ENCODE measurements around the gene AREG.

Gene AREG

GRCh38 chr4:74433043-74433442 is 11.9 kb upstream of the AREG start:
- DNase-seq (ENCODE audit: low read depth) = no peak
- no peak overlapping the region for H3K4me3 ChIP-seq (ENCODE audit: low read depth, low read length)

GRCh38 chr4:74433541-74434172 is 11.3 kb upstream of the AREG start:
- no peak for TF ChIP-seq CTCF (IDR thresholded peaks at IDR 0.05; ENCODE audit: low read depth, low read length, missing control alignments)
- no peak for DNase-seq (ENCODE audit: low read depth)
- no peak overlapping the region for H3K4me3 ChIP-seq (ENCODE audit: low read depth, low read length)

More at GRCh38 chr4:74433043-74433442, 11.9 kb upstream of the AREG start:
- no peak for TF ChIP-seq CTCF (IDR thresholded peaks at IDR 0.05; ENCODE audit: low read depth, low read length, missing control alignments)

GRCh38 chr4:74435296-74435695 is 9.6 kb upstream of the AREG start:
- no peak overlapping the region for H3K4me3 ChIP-seq (ENCODE audit: low read depth, low read length)
- no peak for TF ChIP-seq CTCF (IDR thresholded peaks at IDR 0.05; ENCODE audit: low read depth, low read length, missing control alignments)
- no peak for DNase-seq (ENCODE audit: low read depth)

- no peak overlapping the region for H3K4me3 ChIP-seq (ENCODE audit: low read depth, low read length)
- no peak for DNase-seq (ENCODE audit: low read depth)
- TF ChIP-seq CTCF (IDR thresholded peaks at IDR 0.05; ENCODE audit: low read depth, low read length, missing control alignments) = no peak
Observed at GRCh38 chr4:74437866-74438265, 7.1 kb upstream of the AREG start.

- TF ChIP-seq CTCF (IDR thresholded peaks at IDR 0.05; ENCODE audit: low read depth, low read length, missing control alignments) = no peak
- no peak for DNase-seq (ENCODE audit: low read depth)
- H3K4me3 ChIP-seq (ENCODE audit: low read depth, low read length) = no peak overlapping the region
Observed at GRCh38 chr4:74438661-74439060, 6.3 kb upstream of the AREG start.

- no peak for TF ChIP-seq CTCF (IDR thresholded peaks at IDR 0.05; ENCODE audit: low read depth, low read length, missing control alignments)
- no peak overlapping the region for H3K4me3 ChIP-seq (ENCODE audit: low read depth, low read length)
- DNase-seq (ENCODE audit: low read depth) = no peak
Observed at GRCh38 chr4:74439952-74440351, 5.0 kb upstream of the AREG start.

- no peak overlapping the region for H3K4me3 ChIP-seq (ENCODE audit: low read depth, low read length)
- TF ChIP-seq CTCF (IDR thresholded peaks at IDR 0.05; ENCODE audit: low read depth, low read length, missing control alignments) = no peak
- no peak for DNase-seq (ENCODE audit: low read depth)
Observed at GRCh38 chr4:74440356-74440755, 4.6 kb upstream of the AREG start.

All from GM12864 (cell line).